Hematopoietic multipotent progenitor cell treated with erythropoietin and hydrocortisone succinate and interleukin-3 and kit ligand, for 6 days (in vitro differentiated cells): ENCODE measurements around the gene CDC42BPA.
A peak's percentile ranks its signal among the peaks of the same experiment; 100 is the strongest.
"Not testable (repeated sequence)": the region's sequence is repeated elsewhere in the genome, so short reads cannot be mapped to it uniquely, and the experiment has no call there.

Experiments used
- DNase-seq: peaks from one replicate; pipeline ENCODE4 v3.0.0-alpha.2; 2015

Gene CDC42BPA

GRCh38 chr1:227190321-227190720, 128.0 kb downstream of the CDC42BPA start:
- DNase-seq, result no peak

GRCh38 chr1:227185291-227185690, 133.0 kb downstream of the CDC42BPA start:
- no peak for DNase-seq

- no peak for DNase-seq
Measured at GRCh38 chr1:227182012-227182411, 136.3 kb downstream of the CDC42BPA start.

GRCh38 chr1:227175611-227176010, 142.7 kb downstream of the CDC42BPA start:
- DNase-seq, result no peak

GRCh38 chr1:227174164-227174563, 144.1 kb downstream of the CDC42BPA start:
- DNase-seq, result no peak

GRCh38 chr1:227170361-227171166, 147.7 kb downstream of the CDC42BPA start:
- DNase-seq, result peak; percentile 90

- DNase-seq, result peak; percentile 70
Measured at GRCh38 chr1:227169343-227169742, 148.9 kb downstream of the CDC42BPA start.

GRCh38 chr1:227167276-227168101, 150.8 kb downstream of the CDC42BPA start:
- no peak for DNase-seq

GRCh38 chr1:227166559-227166958, 151.7 kb downstream of the CDC42BPA start:
- DNase-seq, result no peak

- DNase-seq, result no peak
Measured at GRCh38 chr1:227161470-227161869, 156.8 kb downstream of the CDC42BPA start.

GRCh38 chr1:227156520-227156919, 161.8 kb downstream of the CDC42BPA start:
- DNase-seq, result no peak

GRCh38 chr1:227155688-227156087, 162.6 kb downstream of the CDC42BPA start:
- no peak for DNase-seq

- DNase-seq, result no peak
Measured at GRCh38 chr1:227155004-227155403, 163.3 kb downstream of the CDC42BPA start.

GRCh38 chr1:227152525-227152924, 165.8 kb downstream of the CDC42BPA start:
- DNase-seq, result no peak

- DNase-seq, result no peak
Measured at GRCh38 chr1:227140376-227140775, 177.9 kb downstream of the CDC42BPA start.

GRCh38 chr1:227136210-227136820, 182.0 kb downstream of the CDC42BPA start:
- no peak for DNase-seq

GRCh38 chr1:227134686-227135314, 183.5 kb downstream of the CDC42BPA start:
- DNase-seq, result no peak

GRCh38 chr1:227132695-227133094, 185.6 kb downstream of the CDC42BPA start:
- DNase-seq, result not testable (repeated sequence)

- peak; percentile 80 for DNase-seq
Measured at GRCh38 chr1:227131193-227131592, 187.1 kb downstream of the CDC42BPA start.

- DNase-seq, result no peak
Measured at GRCh38 chr1:227127891-227128290, 190.4 kb downstream of the CDC42BPA start.

GRCh38 chr1:227125929-227126545, 192.3 kb downstream of the CDC42BPA start:
- DNase-seq, result no peak

- DNase-seq, result no peak
Measured at GRCh38 chr1:227124473-227124872, 193.8 kb downstream of the CDC42BPA start.

GRCh38 chr1:227120826-227121225, 197.5 kb downstream of the CDC42BPA start:
- no peak for DNase-seq
